ENCODE data around the gene PTPRR. TPM values are rescaled to one million over a fixed set of nuclear protein-coding genes. Genes with fewer than 3 reads are reported as not detected.

The PTPRR gene
- total RNA-seq, 1 donor from 2014 or later, result 1.4 TPM

- no peaks in the 10 kb centered on the region for H3K4me1 ChIP-seq (ENCODE audit: insufficient read depth, low read length)
- H3K36me3 Mint-ChIP-seq (ENCODE audit: low read depth, unreplicated experiment), result no peaks in the 10 kb centered on the region
- H3K36me3 ChIP-seq (ENCODE audit: insufficient read depth, low read length), result no peaks in the 10 kb centered on the region
- FAIRE-seq (no peak), DNase-seq (ENCODE audit: low read depth) (no peak)
- H3K4me2 ChIP-seq (ENCODE audit: low read length), result no peak overlapping the region
- no peaks in the 10 kb centered on the region for H3K27me3 ChIP-seq (ENCODE audit: insufficient read depth, low read length)
- H3K79me2 ChIP-seq (ENCODE audit: insufficient read depth, low read length), result no peaks in the 10 kb centered on the region
- no peaks in the 10 kb centered on the region for H3K4me1 Mint-ChIP-seq (ENCODE audit: low read depth, unreplicated experiment)
- H3K4me3 ChIP-seq (ENCODE audit: insufficient read depth, low read depth, low read length), result no peak overlapping the region
- peaks cover 4% of the 10 kb centered on the region for H3K9me3 Mint-ChIP-seq (ENCODE audit: unreplicated experiment)
- no peak overlapping the region for H3K27ac Mint-ChIP-seq (ENCODE audit: unreplicated experiment)
- no peak for TF ChIP-seq CTCF (IDR thresholded peaks at IDR 0.05; ENCODE audit: insufficient read depth, low read depth, low read length)
- no peak for TF ChIP-seq EZH2 (IDR thresholded peaks at IDR 0.05; ENCODE audit: insufficient read depth, low read length)
- H3K27me3 Mint-ChIP-seq (ENCODE audit: low read depth, unreplicated experiment), result no peaks in the 10 kb centered on the region
- H2AFZ ChIP-seq (ENCODE audit: low read depth, low read length), result no peak overlapping the region
- no peak overlapping the region for H3K9ac ChIP-seq (ENCODE audit: low read length)
- H3K9me3 ChIP-seq (ENCODE audit: insufficient read depth, low read depth, low read length), result no peaks in the 10 kb centered on the region
- H3K4me3 Mint-ChIP-seq (ENCODE audit: unreplicated experiment), result no peak overlapping the region
- no peaks in the 10 kb centered on the region for H4K20me1 ChIP-seq (ENCODE audit: insufficient read depth, low read length)
- H3K27ac ChIP-seq (ENCODE audit: low read depth, low read length), result no peak overlapping the region
Observed at GRCh38 chr12:70762000-70762399, 158.5 kb downstream of the PTPRR start.

GRCh38 chr12:70759161-70759918, 161.2 kb downstream of the PTPRR start:
- Mint-ChIP-seq H3K27me3 (ENCODE audit: low read depth, unreplicated experiment) (no peaks in the 10 kb centered on the region), H3K27ac (ENCODE audit: unreplicated experiment) (no peak overlapping the region), H3K36me3 (ENCODE audit: low read depth, unreplicated experiment) (no peaks in the 10 kb centered on the region), H3K4me3 (ENCODE audit: unreplicated experiment) (no peak overlapping the region), H3K4me1 (ENCODE audit: low read depth, unreplicated experiment) (peaks cover 10% of the 10 kb centered on the region), H3K9me3 (ENCODE audit: unreplicated experiment) (no peaks in the 10 kb centered on the region)
- H2AFZ ChIP-seq (ENCODE audit: low read depth, low read length), result no peak overlapping the region
- TF ChIP-seq EZH2 (IDR thresholded peaks at IDR 0.05; ENCODE audit: insufficient read depth, low read length) (no peak), CTCF (IDR thresholded peaks at IDR 0.05; ENCODE audit: insufficient read depth, low read depth, low read length) (no peak)
- no peaks in the 10 kb centered on the region for H3K79me2 ChIP-seq (ENCODE audit: insufficient read depth, low read length)
- H3K27ac ChIP-seq (ENCODE audit: low read depth, low read length), result no peak overlapping the region
- H3K36me3 ChIP-seq (ENCODE audit: insufficient read depth, low read length), result no peaks in the 10 kb centered on the region
- no peak overlapping the region for H3K4me2 ChIP-seq (ENCODE audit: low read length)
- no peaks in the 10 kb centered on the region for H3K27me3 ChIP-seq (ENCODE audit: insufficient read depth, low read length)
- no peak overlapping the region for H3K4me3 ChIP-seq (ENCODE audit: insufficient read depth, low read depth, low read length)
- H3K9ac ChIP-seq (ENCODE audit: low read length), result no peak overlapping the region
- FAIRE-seq (no peak), DNase-seq (ENCODE audit: low read depth) (no peak)
- H3K4me1 ChIP-seq (ENCODE audit: insufficient read depth, low read length), result no peaks in the 10 kb centered on the region
- no peaks in the 10 kb centered on the region for H4K20me1 ChIP-seq (ENCODE audit: insufficient read depth, low read length)
- no peaks in the 10 kb centered on the region for H3K9me3 ChIP-seq (ENCODE audit: insufficient read depth, low read depth, low read length)

- Histone ChIP-seq H3K27me3 (ENCODE audit: insufficient read depth, low read length) (no peaks in the 10 kb centered on the region), H3K4me3 (ENCODE audit: insufficient read depth, low read depth, low read length) (no peak overlapping the region), H3K4me1 (ENCODE audit: insufficient read depth, low read length) (no peaks in the 10 kb centered on the region), H3K4me2 (ENCODE audit: low read length) (no peak overlapping the region), H3K9me3 (ENCODE audit: insufficient read depth, low read depth, low read length) (no peaks in the 10 kb centered on the region), H3K79me2 (ENCODE audit: insufficient read depth, low read length) (no peaks in the 10 kb centered on the region), H3K9ac (ENCODE audit: low read length) (no peak overlapping the region), H4K20me1 (ENCODE audit: insufficient read depth, low read length) (no peaks in the 10 kb centered on the region), H3K36me3 (ENCODE audit: insufficient read depth, low read length) (no peaks in the 10 kb centered on the region), H3K27ac (ENCODE audit: low read depth, low read length) (no peak overlapping the region), H2AFZ (ENCODE audit: low read depth, low read length) (no peak overlapping the region)
- DNase-seq (ENCODE audit: low read depth), result no peak
- peaks cover 10% of the 10 kb centered on the region for H3K4me1 Mint-ChIP-seq (ENCODE audit: low read depth, unreplicated experiment)
- no peak overlapping the region for H3K4me3 Mint-ChIP-seq (ENCODE audit: unreplicated experiment)
- no peaks in the 10 kb centered on the region for H3K36me3 Mint-ChIP-seq (ENCODE audit: low read depth, unreplicated experiment)
- no peak overlapping the region for H3K27ac Mint-ChIP-seq (ENCODE audit: unreplicated experiment)
- FAIRE-seq, result no peak
- H3K27me3 Mint-ChIP-seq (ENCODE audit: low read depth, unreplicated experiment), result no peaks in the 10 kb centered on the region
- TF ChIP-seq CTCF (IDR thresholded peaks at IDR 0.05; ENCODE audit: insufficient read depth, low read depth, low read length) (no peak), EZH2 (IDR thresholded peaks at IDR 0.05; ENCODE audit: insufficient read depth, low read length) (no peak)
- no peaks in the 10 kb centered on the region for H3K9me3 Mint-ChIP-seq (ENCODE audit: unreplicated experiment)
Observed at GRCh38 chr12:70758494-70758845, 162.1 kb downstream of the PTPRR start.
